NCI-H2196 (cell line): ENCODE data around the gene CBLN2.

Experiments used
- DNase-seq: peaks from one replicate; lab custom pipeline; 2025; ENCODE audit not compliant: unreplicated experiment; lab: John Stamatoyannopoulos, UW

CBLN2 gene

DNA sequence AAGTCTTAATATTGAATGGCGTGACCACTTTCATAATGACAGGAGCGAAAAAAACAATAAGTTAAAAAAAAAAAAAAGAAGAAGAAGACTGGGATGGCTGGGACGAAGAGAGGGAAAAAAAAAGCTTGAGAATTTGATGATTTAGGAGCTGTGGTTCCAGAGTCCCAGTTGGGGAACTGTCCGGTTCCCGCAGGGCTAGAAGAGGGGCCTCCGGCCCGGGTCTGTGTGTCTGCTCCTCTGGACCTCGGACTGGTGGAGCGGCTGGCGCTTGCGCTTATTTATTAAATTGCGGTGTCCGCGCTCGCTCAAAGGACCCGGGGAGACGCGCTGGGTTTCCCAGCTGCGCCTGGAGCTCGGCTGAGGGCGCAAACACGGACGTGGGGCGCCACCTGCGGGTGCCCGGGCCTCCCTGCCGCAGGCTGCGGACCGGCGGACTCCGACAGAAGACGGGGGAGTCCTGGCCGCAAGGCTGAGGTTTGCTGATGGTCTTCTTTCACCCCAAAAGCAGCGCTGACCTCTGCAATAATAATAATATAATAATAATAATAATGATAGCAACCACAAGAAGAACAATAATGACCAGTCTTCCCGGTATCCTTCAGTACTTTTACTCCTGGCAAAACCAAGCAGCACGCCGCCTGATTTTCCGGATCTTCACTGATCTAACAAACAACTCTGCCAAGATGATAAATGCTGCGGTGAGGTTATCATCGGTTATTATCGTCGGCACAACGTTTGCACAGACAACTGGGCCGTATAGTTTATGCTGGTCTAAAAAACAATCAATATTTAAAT lies at the start of gene CBLN2:
Gene CBLN2, minus strand, starts transcription at position 251 of the 795 bp plus-strand sequence. CDS start 2,182 bp downstream, outside the sequence.
- peak; percentile 66 for DNase-seq

DNA sequence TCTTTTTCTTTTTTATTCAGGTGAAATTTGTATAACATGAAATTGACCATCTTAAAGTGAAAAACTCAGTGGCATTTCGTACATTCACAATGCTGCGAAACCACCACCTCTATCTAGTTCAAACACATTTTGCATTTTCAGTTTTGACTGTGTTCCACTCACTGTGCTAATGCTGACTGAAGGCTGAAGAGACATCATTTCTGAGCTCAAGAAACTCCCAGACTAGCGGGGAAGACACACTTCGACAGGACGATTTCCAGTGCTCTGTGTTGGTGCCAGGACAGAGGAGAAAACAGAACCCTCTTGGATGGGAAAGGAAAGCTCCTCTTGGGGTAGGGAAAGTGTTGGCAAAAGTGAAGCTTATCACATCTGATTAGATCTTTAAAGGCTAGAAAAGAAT lies 44.2 kb upstream of the CBLN2 start:
- DNase-seq = no peak

DNA sequence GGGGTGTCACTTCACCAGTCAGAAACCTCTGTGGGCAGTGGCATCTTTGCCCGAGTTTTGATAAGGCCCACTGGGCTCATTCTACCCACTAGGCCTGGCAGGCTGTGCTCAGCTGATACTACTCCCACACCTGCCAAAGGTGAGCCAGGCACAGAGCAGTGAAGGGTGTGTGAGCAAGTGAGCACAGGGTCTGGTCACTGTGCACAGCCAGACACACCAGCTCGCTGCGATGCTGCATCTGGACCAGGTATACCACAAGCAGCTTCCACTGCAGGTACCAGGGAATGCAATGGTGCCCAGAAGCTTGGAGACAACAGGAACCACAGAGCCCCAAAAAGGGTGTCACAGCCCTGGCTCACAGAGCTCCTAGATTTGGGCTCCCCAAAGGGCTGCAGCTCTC lies 40.6 kb upstream of the CBLN2 start:
- DNase-seq = no peak

DNA sequence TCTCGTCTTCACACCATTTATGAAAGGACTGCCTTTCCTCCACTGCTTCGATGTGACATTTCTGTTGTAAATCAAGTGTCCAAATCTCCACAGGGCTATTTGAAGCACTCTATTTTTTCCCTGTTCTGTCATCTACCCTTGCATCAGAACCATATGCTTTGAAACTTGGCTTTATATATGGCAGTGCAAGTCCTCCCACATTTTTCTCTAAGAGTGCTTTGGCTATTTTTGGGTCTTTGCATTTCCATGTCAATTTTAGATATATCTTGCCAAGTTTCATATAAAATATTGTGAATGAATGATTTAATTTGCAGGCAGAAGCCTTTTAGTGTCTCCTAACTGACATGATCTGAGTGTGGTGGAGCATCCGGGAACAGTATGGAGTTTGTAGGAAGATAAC lies 37.8 kb upstream of the CBLN2 start:
- DNase-seq = no peak

- no peak for DNase-seq
Observed at GRCh38 chr18:72572896-72573295, 28.8 kb upstream of the CBLN2 start.

DNA sequence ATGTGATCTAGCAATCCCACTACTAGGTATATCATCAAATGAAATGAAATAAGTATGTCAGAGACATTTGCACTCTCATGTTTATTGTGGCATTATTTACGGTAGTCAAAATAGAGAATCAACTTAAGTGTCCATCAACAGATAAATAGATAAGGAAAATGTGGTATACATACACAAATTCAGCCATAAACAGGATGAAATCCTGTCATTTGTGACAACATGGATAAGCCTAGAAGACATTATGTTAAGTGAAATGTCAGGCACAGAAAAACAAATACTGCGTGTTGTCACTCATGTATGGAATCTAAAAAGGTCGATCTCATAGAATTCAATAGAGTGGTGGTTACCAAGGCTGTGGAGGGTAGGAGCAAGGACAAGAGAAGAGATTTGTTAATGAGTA lies 22.1 kb upstream of the CBLN2 start:
- no peak for DNase-seq

- no peak for DNase-seq
Observed at GRCh38 chr18:72555968-72556367, 11.8 kb upstream of the CBLN2 start.

DNA sequence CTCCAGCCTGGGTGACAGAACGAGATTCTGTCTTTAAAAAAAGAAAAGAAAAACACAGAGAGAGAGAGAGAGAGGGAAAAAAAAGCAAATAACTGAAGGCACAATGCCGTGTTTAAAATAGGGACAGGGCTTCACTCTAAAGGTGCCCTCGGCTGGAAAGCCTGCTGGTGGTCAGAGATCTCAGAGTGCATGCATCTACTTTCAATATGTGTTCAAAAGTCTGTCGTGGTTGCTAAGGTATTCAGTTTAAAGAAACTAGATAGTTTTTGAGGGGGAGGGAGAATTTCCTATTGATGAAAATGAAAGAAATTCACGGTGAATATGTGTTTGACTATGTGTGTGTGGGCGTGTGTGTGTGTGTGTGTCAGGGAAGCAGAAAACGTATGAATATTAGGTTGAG lies 11.0 kb upstream of the CBLN2 start:
- DNase-seq = no peak

- DNase-seq = no peak
Observed at GRCh38 chr18:72543357-72544055, 636 bp downstream of the CBLN2 start.

DNA sequence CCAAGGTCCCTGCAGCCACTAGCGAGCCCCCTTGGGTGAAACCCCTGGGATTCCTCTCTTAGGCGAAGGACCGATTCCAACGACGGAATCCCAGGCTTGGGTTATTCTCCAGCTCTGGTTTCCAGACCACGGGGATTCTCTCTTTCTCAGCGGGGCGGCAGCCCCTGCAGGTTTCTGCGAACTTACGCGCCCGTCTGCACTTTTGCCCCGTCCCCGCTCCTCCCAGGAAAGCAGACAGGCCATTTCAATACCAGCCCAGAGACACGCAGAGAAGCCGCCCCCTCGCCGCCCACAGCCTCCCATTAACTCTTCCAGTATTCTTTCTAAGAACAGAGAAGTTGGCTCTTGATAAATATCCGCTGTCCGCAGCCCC lies 1.2 kb downstream of the CBLN2 start:
- DNase-seq = no peak

DNA sequence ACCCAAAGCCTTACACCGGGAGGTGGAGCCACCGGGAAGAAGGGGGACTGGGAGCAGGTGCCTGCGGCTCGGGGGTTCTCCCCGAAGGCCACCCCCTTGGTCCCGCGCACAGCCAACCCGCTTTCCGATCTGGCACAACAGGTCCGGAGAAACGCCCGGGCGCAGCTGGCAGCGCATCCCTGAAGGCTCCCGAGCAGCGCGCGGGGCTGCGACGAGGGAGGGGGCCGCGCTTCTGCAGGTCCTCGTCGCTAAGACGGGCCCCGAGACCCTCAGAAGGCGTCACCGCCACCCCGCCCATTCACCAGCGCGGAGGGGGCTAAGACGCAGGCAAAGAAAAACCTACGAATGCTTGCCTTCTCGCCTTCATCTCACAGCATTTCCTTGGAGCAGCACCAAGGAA lies 1.8 kb downstream of the CBLN2 start:
- DNase-seq = no peak

DNA sequence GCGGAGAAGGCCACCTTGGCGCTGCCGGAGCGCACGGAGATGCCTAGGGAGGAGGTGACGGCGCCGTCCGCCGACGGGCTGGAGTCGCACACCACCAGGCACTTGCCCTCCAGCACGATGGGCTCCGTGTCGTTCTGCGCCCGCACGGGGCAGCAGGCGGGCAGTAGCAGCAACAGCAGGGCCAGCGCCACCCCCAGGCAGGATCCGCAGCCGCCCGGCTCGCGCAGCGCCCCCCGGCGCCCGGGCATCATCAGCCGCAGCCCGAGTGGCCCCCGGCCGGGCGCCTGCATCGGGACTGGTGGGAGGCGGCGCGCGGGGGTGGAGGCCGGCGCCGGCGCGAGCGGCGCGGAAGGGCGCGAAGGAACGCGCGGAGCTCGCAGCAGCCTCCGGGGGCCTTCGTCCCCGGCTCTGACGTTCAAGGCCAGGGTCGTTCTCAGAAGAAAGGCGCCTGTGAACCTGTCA lies 2.2 kb downstream of the CBLN2 start:
- no peak for DNase-seq

GRCh38 chr18:72539901-72540300 lies 4.2 kb downstream of the CBLN2 start:
- DNase-seq = no peak

DNA sequence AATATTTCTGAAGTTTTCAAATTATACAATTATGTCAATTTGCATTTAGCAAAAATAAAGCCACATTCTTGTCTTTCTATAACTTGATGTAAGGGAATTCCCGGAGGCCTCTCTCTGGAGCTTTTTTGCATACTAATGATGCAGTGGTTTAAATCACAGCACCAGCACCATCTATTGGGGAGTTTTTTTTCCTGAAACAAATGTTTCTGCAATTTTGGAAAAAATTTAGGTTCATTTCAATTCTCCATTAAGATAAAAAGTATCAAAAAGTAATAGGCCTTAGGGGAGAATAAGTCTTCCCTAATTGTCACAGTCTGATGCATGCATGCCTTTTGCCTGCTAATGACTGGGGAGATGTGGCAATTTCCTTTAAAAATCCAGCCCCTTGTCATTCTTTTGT lies 13.5 kb downstream of the CBLN2 start:
- DNase-seq = no peak

- DNase-seq = no peak
Observed at GRCh38 chr18:72504866-72505265, 39.3 kb downstream of the CBLN2 start.

- no peak for DNase-seq
Observed at GRCh38 chr18:72502671-72503431, 41.3 kb downstream of the CBLN2 start.

- DNase-seq = no peak
Observed at GRCh38 chr18:72492497-72492896, 51.6 kb downstream of the CBLN2 start.
